Measurements from ENCODE around the gene EXOC3L4. TPM values are rescaled to one million over a fixed set of nuclear protein-coding genes. Genes with fewer than 3 reads are reported as not detected.
A peak's percentile ranks its signal among the peaks of the same experiment; 100 is the strongest.
"Not testable (repeated sequence)": the region's sequence is repeated elsewhere in the genome, so short reads cannot be mapped to it uniquely, and the experiment has no call there.

The EXOC3L4 gene
- total RNA-seq, result 1 to 10 TPM in 1 of 8 experiments, under 1 TPM in 5, not detected in 2; 0.13 to 3.0 (median 0.39) TPM

DNA sequence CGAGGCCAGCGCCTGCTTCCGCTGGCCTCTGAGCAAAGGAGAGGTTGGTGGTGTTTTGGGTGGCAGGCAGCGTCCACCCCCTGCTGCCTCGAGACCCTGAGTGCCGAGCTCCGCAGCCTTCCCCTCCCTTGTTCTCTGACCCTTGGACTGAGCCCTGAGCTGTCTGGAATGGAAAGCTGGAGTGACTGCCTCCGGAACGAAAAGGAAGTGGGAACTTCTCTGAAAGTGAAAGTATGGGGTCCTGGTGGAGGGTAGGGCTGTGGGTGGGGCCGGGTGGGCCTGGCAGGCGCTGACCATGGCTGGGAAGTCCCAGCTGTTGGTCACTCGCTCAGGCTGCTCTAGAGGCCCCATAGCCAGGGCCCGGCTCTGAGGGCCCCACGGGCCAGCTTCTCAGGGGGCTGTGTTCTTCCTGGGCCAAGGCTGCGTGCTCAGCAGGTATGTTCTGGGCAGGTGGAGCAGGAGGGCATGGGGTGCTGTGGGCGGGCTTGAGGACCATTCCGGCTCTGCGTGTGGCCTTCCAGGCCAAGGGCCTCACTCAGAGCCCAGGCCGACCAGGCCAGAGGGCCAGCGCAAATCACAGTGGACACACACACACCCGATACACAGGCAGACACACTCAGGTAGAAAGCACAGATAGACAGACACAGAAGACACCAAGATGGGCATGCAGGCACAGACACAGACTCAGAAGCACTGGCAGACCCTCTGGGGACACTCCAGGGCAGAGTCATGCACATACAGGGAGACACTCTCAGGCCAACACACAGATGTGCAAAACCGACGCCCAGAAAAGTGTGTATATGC lies at the start of gene EXOC3L4:
EXOC3L4 (plus strand) TSS at position 320 of the 804 bp plus-strand sequence. CDS start 5,495 bp downstream, outside the sequence.
- H3K27ac ChIP-seq, result no peak within 1 kb of the TSS
- in situ Hi-C loops (cut with MboI; ENCODE audit: low pct_unique_long_range_greater_than_20kb in 2 of 9, low sequenced_read_pairs in 9 of 9, unreplicated experiment in 9 of 9), result loop anchor here in 5 of 9 experiments (25.0 kb wide), 1 partner anchor 193 kb away; no protein-coding TSS in a partner anchor
- no peak within 1 kb of the TSS for H3K4me3 ChIP-seq
- ATAC-seq (replicated peaks in 6 of 8), result no peak
- peaks cover 0 to 19% of the 10 kb centered on the region in 2 donors for H3K4me1 ChIP-seq (replicated peaks in 1 of 2)
- WGBS, 10 experiments, result 80 to 87% methylated on average over 1 to 6 of the region's 23 CpGs; no CpG with 5 or more reads in 8 of the 10 experiments

DNA sequence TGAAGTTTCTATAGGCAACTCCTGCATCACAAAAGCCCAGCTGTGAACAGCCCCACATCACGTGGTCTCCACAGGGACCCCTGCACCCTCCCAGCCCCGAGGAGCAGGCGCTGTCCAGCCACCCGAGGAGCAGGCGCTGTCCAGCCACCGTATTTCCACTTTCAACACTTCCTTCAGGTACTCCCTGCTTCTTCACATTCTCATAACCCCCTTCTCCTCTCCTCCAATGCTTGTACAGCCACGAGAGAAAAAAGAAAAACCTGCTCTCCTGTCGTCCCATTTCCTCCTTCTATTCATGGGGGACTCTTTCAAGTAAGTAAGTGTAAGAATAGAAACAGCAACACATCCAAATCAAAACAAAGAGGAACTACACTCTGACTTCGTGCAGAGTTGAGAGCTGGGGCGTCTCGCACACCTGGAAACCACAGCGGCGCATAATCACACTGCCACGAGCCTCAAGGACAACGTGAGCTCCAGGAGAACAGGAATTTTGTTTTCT lies 49.1 kb upstream of the EXOC3L4 start:
- peak in 1 of 8 experiments; percentile 31 for ATAC-seq (replicated peaks in 6 of 8)
- no peak overlapping the region for H3K27ac ChIP-seq

DNA sequence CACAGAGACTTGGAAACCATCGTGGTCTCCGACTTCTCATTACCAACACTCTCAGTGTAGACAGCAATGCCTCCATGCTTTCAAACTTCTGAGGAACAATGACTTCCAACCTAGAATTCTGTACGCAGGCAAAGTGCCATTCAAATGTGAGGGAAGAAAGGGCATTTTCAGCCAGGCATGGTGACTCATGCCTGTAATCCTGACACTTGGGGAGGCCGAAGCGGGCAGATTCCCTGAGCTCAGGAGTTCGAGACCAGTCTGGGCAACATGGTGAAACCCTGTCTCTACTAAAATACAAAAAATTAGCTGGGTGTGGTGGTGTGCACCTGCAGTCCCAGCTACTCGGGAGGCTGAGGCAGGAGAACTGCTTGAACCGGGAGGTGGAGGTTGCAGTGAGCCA lies 47.1 kb upstream of the EXOC3L4 start:
- ATAC-seq (replicated peaks in 6 of 8), result not testable (repeated sequence)

More for the DNA sequence above, 49.1 kb upstream of the EXOC3L4 start:
- WGBS, 10 experiments, result 20 to 100% (median 44%) methylated on average over 1 to 11 of the region's 15 CpGs
- in situ Hi-C loops (cut with MboI; ENCODE audit: low pct_unique_long_range_greater_than_20kb in 2 of 9, low sequenced_read_pairs in 9 of 9, unreplicated experiment in 9 of 9), result no loop called here
- Histone ChIP-seq H3K4me1 (replicated peaks in 1 of 2) (peaks cover 0 to 12% of the 10 kb centered on the region in 2 donors), H3K4me3 (no peak overlapping the region)

DNA sequence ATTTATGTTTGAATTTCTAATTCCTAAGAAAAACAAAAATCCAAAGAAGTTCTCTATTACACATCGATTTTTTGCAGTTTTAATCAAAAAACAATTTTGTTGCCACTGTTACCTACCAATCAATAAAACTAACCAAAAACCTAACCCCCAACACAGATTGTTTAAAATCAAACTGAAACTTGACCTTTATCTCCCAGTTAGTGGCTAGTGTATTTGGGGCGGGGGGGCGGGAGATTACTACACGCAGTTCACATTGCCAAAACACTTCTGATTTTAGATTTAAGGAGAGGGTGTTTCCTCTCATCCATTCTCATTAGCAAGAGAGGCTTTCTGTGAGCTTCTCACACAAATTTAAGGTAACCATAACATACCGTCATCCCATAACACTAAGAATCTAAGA lies 43.6 kb upstream of the EXOC3L4 start:
- 87 to 100% (median 94%) methylated on average over 1 to 5 of the region's 5 CpGs; no CpG with 5 or more reads in 2 of the 10 experiments for WGBS, 10 experiments
- in situ Hi-C loops (cut with MboI; ENCODE audit: low pct_unique_long_range_greater_than_20kb in 2 of 9, low sequenced_read_pairs in 9 of 9, unreplicated experiment in 9 of 9), result no loop called here
- no peak overlapping the region for H3K27ac ChIP-seq
- H3K4me3 ChIP-seq, result no peak overlapping the region
- peaks cover 8 to 9% of the 10 kb centered on the region in 2 donors for H3K4me1 ChIP-seq (replicated peaks in 1 of 2)
- ATAC-seq (replicated peaks in 6 of 8), result no peak

More for the DNA sequence above, 47.1 kb upstream of the EXOC3L4 start:
- 62 to 100% (median 82%) methylated on average over 2 to 4 of the region's 8 CpGs; no CpG with 5 or more reads in 5 of the 10 experiments for WGBS, 10 experiments
- H3K4me3 ChIP-seq; H3K27ac ChIP-seq; in situ Hi-C loops (cut with MboI; ENCODE audit: low pct_unique_long_range_greater_than_20kb in 2 of 9, low sequenced_read_pairs in 9 of 9, unreplicated experiment in 9 of 9): not testable (repeated sequence)
- H3K4me1 ChIP-seq (replicated peaks in 1 of 2), result peaks cover 0 to 12% of the 10 kb centered on the region in 2 donors

DNA sequence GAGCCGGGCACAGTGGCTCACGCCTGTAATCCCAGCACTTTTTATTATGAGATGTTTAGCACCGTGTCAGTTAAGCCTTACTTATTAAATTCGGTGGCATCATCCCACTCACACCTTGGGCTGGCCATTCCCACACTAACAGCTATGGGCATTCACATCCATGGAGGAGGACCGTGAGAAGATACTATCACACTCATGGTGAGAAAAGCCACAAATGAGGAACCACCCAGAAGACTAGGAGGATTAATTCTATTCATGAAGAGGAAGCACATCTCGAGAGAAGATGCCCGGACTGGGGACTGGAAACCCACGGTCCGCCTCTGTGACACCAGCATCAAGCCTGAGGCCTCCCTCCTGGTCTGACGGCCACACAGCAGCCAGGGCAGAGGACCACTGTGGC lies 42.1 kb upstream of the EXOC3L4 start:
- no peak overlapping the region for H3K27ac ChIP-seq
- no peak for ATAC-seq (replicated peaks in 6 of 8)
- in situ Hi-C loops (cut with MboI; ENCODE audit: low pct_unique_long_range_greater_than_20kb in 2 of 9, low sequenced_read_pairs in 9 of 9, unreplicated experiment in 9 of 9), result no loop called here
- H3K4me1 ChIP-seq (replicated peaks in 1 of 2), result peaks cover 8 to 9% of the 10 kb centered on the region in 2 donors
- WGBS, 10 experiments, result 60 to 100% (median 79%) methylated on average over 1 to 8 of the region's 10 CpGs; no CpG with 5 or more reads in 3 of the 10 experiments
- no peak overlapping the region for H3K4me3 ChIP-seq

DNA sequence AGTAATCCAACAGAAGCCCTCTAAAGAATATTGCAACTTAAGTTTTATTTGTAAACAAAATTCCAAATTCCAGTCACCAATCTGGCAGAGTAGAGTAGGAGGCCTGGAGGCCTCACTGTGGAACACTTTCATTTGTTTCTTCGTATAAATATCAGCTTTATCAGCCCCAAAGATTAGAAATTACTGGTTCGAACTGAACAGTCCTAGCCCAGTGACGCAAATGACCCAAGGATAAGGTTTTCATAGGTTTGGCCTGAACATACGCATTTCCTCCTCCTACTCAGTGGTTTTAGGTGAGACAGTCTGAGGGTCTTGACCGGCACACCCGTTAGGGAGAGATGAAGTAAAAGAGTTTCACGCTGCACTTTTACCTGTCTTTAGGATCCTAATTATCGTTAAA lies 38.8 kb upstream of the EXOC3L4 start:
- Histone ChIP-seq H3K4me1 (replicated peaks in 1 of 2) (peaks cover 14 to 19% of the 10 kb centered on the region in 2 donors), H3K4me3 (peak overlapping the region; percentile 67 to 93 (median 84)), H3K27ac (no peak overlapping the region)
- no peak for ATAC-seq (replicated peaks in 6 of 8)
- 33 to 93% (median 78%) methylated on average over 2 to 7 of the region's 8 CpGs for WGBS, 10 experiments
- in situ Hi-C loops (cut with MboI; ENCODE audit: low pct_unique_long_range_greater_than_20kb in 2 of 9, low sequenced_read_pairs in 9 of 9, unreplicated experiment in 9 of 9), result no loop called here

DNA sequence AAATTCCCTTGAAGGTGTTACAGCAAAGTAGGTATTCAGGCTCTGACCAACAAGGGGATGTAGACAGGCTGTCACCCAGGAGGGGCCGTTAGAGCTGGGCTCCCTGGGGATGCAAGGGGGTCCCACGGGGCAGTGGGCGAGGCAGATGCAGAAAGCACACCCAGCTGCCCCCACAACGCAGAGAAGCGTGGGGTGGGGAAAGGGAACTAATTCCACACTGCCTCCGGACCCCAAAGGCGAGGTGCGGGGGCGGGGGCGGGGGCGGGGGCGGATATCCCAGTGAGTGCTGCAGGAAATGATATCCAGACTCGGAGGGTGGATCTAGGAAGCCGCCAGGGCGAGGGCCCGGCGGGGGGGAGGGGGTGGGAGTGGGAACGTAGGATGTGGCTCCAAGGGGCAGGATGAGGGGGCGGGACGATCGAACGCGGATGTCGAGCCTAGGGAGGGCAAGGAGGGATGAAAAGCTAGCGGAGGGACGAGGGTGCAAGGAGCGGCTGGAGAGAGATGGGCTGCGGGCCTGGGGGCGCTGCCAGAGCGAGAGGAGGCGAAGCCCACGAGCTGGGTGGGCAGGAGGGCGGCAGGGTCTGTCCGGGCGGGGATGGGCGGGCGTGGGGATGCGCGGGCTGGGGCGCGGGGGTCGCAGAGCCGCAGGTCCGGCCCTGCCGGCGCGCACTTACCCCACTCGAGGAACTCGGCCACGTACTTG lies 38.0 kb upstream of the EXOC3L4 start:
- WGBS, 10 experiments, result 0% methylated on average over 1 of the region's 50 CpGs; no CpG with 5 or more reads in 9 of the 10 experiments
- peak in 7 of 8 experiments; percentile 0 to 25 (median 6) for ATAC-seq (replicated peaks in 6 of 8)
- peak overlapping the region; percentile 67 to 93 (median 84) for H3K4me3 ChIP-seq
- H3K4me1 ChIP-seq (replicated peaks in 1 of 2), result peaks cover 14 to 19% of the 10 kb centered on the region in 2 donors
- in situ Hi-C loops (cut with MboI; ENCODE audit: low pct_unique_long_range_greater_than_20kb in 2 of 9, low sequenced_read_pairs in 9 of 9, unreplicated experiment in 9 of 9), result no loop called here
- H3K27ac ChIP-seq, result peak overlapping the region; percentile 77 to 85

DNA sequence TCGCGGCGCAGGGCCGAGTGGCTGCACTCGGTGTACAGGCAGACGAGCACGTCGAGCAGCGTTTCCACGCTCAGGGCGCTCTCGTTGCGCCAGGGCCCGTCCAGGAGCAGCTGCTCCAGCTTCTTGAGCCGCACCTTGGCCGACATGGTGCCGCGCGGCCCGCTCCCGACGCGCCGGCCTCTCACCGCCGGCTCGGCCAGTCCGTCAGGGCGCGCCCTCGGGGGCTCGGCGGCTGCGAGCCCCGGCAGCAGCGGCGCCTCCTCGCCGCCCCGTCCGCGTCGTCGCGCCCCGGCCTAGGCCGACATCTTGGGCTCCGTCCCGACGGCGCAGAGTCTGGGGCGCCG lies 37.5 kb upstream of the EXOC3L4 start:
- 0% methylated on average over 1 to 21 of the region's 53 CpGs; no CpG with 5 or more reads in 8 of the 10 experiments for WGBS, 10 experiments
- in situ Hi-C loops (cut with MboI; ENCODE audit: low pct_unique_long_range_greater_than_20kb in 2 of 9, low sequenced_read_pairs in 9 of 9, unreplicated experiment in 9 of 9), result no loop called here
- peak in 4 of 8 experiments; percentile 8 to 29 (median 26) for ATAC-seq (replicated peaks in 6 of 8)

DNA sequence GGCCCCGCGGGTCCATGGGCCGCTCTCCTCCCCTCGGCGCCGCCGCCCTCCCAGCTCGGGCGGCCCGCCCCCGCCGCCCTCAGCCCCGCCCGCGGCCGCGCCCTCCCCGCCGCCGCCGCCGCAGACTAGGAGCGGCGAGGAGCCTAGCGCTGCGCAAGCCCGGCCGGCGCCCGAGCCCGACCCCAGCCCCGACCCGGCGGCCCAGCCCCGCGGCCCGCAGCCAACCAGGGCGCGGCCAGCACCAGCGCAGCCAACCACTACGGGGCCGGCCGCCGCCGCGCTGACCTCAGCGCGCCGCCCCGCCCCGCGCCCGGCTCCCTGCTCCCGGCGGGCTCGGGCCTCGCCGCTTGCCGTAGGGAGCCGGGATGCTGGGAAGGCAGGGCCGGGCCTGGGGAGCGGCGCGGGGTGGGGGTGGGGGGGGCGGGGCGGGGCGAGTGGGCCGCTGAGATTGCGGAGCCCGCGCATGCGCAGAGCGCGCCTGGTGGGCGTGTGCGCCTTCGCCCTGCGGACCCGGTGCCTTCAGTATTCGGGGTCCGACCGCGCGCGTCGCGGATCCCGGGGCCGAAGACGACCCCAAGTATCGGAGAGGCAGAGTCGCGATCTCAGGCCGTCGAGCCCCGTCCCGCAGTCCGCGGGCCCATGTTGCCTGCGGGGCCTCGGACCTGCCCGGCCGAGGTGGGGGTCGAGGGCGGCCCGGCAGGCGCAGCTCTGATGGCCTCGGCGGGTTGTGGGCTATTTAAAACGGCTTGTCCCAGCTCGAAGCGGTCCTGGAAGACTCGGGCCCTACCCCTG lies 37.0 kb upstream of the EXOC3L4 start, which contains the start of gene CDC42BPB:
CDC42BPB (minus strand) TSS at position 178 of the 792 bp plus-strand sequence. CDS start 376 bp downstream, outside the sequence.
- 0% methylated on average over 3 of the region's 113 CpGs; no CpG with 5 or more reads in 9 of the 10 experiments for WGBS, 10 experiments
- peak; percentile 87 to 96 (median 94) for ATAC-seq (replicated peaks in 6 of 8)
- H3K4me1 ChIP-seq (replicated peaks in 1 of 2), result peaks cover 14 to 19% of the 10 kb centered on the region in 2 donors
- peak within 1 kb of the TSS; percentile 67 to 93 (median 84) for H3K4me3 ChIP-seq
- in situ Hi-C loops (cut with MboI; ENCODE audit: low pct_unique_long_range_greater_than_20kb in 2 of 9, low sequenced_read_pairs in 9 of 9, unreplicated experiment in 9 of 9), result no loop called here
- H3K27ac ChIP-seq, result peak within 1 kb of the TSS; percentile 77 to 85

More for the DNA sequence above, 37.5 kb upstream of the EXOC3L4 start:
- Histone ChIP-seq H3K4me1 (replicated peaks in 1 of 2) (peaks cover 14 to 19% of the 10 kb centered on the region in 2 donors), H3K4me3 (peak overlapping the region; percentile 67 to 93 (median 84)), H3K27ac (peak overlapping the region; percentile 77 to 85)

DNA sequence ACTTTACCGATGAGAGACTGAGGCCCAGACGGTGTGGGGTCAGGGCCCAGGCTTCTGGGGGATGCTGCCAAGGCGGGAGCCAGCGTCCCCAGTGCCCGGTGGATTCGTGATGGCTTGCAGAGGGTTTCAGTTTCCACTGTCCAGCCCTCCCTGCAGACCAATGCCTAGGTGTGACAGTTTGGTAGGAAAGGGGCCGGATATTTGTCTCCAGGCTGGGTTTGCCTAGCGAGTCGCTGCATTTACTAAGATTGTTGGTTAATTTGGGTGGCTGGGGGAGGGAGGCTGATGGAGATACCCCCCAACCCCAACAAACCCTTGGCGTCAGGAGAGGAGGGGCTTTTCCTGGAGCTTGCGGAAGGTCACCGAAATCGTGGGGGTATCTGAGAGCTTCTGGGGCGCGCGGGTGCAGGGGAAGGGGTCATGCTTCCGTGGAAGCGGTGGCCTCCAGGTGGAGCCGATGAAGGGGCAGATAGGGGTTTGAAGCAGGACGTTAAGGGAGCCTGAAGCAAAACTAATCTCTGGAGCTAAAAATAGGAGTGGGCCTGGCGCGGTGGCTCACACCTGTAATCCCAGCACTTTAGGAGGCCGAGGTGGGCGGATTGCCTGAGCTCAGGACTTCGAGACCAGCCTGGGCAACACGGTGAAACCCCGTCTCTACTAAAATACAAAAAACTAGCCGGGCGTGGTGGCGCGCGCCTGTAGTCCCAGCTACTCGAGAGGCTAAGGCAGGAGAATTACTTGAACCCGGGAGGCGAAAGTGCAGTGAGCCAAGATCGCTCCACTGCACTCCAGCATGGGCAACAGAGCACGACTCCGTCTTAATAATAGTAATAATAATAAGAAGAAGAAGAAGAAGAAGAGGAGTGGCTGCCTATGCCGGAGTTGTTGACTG lies 36.1 kb upstream of the EXOC3L4 start:
- Histone ChIP-seq H3K4me1 (replicated peaks in 1 of 2) (peaks cover 14 to 19% of the 10 kb centered on the region in 2 donors), H3K27ac (peak overlapping the region in 1 of 2 donors; percentile 26), H3K4me3 (peak overlapping the region; percentile 67 to 93 (median 84))
- peak; percentile 0 to 19 (median 5) for ATAC-seq (replicated peaks in 6 of 8)
- in situ Hi-C loops (cut with MboI; ENCODE audit: low pct_unique_long_range_greater_than_20kb in 2 of 9, low sequenced_read_pairs in 9 of 9, unreplicated experiment in 9 of 9), result no loop called here
- 23 to 100% (median 63%) methylated on average over 1 to 11 of the region's 39 CpGs; no CpG with 5 or more reads in 2 of the 10 experiments for WGBS, 10 experiments

DNA sequence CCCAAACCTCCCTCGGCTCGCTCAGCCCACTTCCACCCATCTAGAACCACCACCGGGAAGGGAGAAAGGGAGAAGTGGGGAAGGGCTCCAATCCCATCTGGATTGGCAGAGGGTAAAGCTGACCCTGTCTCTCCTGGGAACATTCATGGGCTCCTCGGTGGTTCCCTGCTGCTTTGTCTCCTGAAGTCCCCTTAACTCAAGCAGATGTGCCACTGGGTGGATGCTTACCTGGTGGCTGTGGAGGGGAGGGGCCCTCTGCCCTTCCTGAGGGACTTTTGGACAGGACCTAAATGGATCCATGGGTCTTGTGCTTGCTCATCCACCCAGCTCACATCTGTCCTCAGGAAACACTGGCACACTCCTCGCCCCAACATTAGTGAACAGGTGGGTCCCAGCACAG lies 35.0 kb upstream of the EXOC3L4 start:
- no peak overlapping the region for H3K27ac ChIP-seq
- H3K4me1 ChIP-seq (replicated peaks in 1 of 2), result peaks cover 14 to 19% of the 10 kb centered on the region in 2 donors
- in situ Hi-C loops (cut with MboI; ENCODE audit: low pct_unique_long_range_greater_than_20kb in 2 of 9, low sequenced_read_pairs in 9 of 9, unreplicated experiment in 9 of 9), result no loop called here
- WGBS, 10 experiments, result 71 to 100% (median 77%) methylated on average over 1 to 3 of the region's 5 CpGs; no CpG with 5 or more reads in 5 of the 10 experiments
- no peak overlapping the region for H3K4me3 ChIP-seq
- ATAC-seq (replicated peaks in 6 of 8), result no peak

All from motor neuron (in vitro differentiated cells).